Measurements from ENCODE around the gene BCL7B. TPM values are rescaled to one million over a fixed set of nuclear protein-coding genes. Genes with fewer than 3 reads are reported as not detected.
A peak's percentile ranks its signal among the peaks of the same experiment; 100 is the strongest.
"Not testable (repeated sequence)": the region's sequence is repeated elsewhere in the genome, so short reads cannot be mapped to it uniquely, and the experiment has no call there.

Gene BCL7B
- total RNA-seq, 2 donors from 2014 or later: 64.7 to 71.6 TPM

- no peak for DNase-seq
- no peaks in the 10 kb centered on the region for H3K36me3 Mint-ChIP-seq (ENCODE audit: insufficient read depth in 2 of 2)
- H3K27ac Mint-ChIP-seq: no peak overlapping the region
- H3K27me3 Mint-ChIP-seq (ENCODE audit: low read depth): no peaks in the 10 kb centered on the region
- H3K4me3 Mint-ChIP-seq: no peak overlapping the region
- H3K9me3 Mint-ChIP-seq: no peaks in the 10 kb centered on the region
- peaks cover 15% of the 10 kb centered on the region for H3K4me1 Mint-ChIP-seq (ENCODE audit: low read depth)
- no peak for ATAC-seq (replicated peaks in 1 of 2)
Observed at GRCh38 chr7:73585196-73585595, 27.7 kb upstream of the BCL7B start.

GRCh38 chr7:73582664-73583202 lies 25.2 kb upstream of the BCL7B start:
- H3K4me3 Mint-ChIP-seq: no peak overlapping the region
- H3K27ac Mint-ChIP-seq: no peak overlapping the region
- peaks cover 3 to 4% of the 10 kb centered on the region in 2 donors for H3K36me3 Mint-ChIP-seq (ENCODE audit: insufficient read depth in 2 of 2)
- peaks cover 18% of the 10 kb centered on the region for H3K4me1 Mint-ChIP-seq (ENCODE audit: low read depth)
- H3K9me3 Mint-ChIP-seq: no peaks in the 10 kb centered on the region
- DNase-seq: no peak
- no peak for ATAC-seq (replicated peaks in 1 of 2)
- no peaks in the 10 kb centered on the region for H3K27me3 Mint-ChIP-seq (ENCODE audit: low read depth)

- H3K9me3 Mint-ChIP-seq; H3K36me3 Mint-ChIP-seq (ENCODE audit: insufficient read depth in 2 of 2); H3K27ac Mint-ChIP-seq; H3K27me3 Mint-ChIP-seq (ENCODE audit: low read depth); H3K4me3 Mint-ChIP-seq; DNase-seq; ATAC-seq (replicated peaks in 1 of 2): not testable (repeated sequence)
- peaks cover 28% of the 10 kb centered on the region for H3K4me1 Mint-ChIP-seq (ENCODE audit: low read depth)
Observed at GRCh38 chr7:73581006-73581405, 23.5 kb upstream of the BCL7B start.

- H3K4me3 Mint-ChIP-seq: peak within 1 kb of the TSS; percentile 97 to 100
- no peaks in the 10 kb centered on the region for H3K9me3 Mint-ChIP-seq
- DNase-seq (peak; percentile 99), ATAC-seq (replicated peaks in 1 of 2) (peak; percentile 88 to 91)
- H3K27ac Mint-ChIP-seq: peak within 1 kb of the TSS; percentile 99
- no peaks in the 10 kb centered on the region for H3K27me3 Mint-ChIP-seq (ENCODE audit: low read depth)
- peaks cover 3 to 4% of the 10 kb centered on the region in 2 donors for H3K36me3 Mint-ChIP-seq (ENCODE audit: insufficient read depth in 2 of 2)
- H3K4me1 Mint-ChIP-seq (ENCODE audit: low read depth): peaks cover 28% of the 10 kb centered on the region
Observed at GRCh38 chr7:73578342-73579128, 21.0 kb upstream of the BCL7B start, which contains the start of gene TBL2. Gene TBL2 (minus strand): TSS chr7:73578579. CDS start chr7:73578549, 30 bp downstream.

- H3K4me3 Mint-ChIP-seq: peak overlapping the region; percentile 84 to 100
- H3K9me3 Mint-ChIP-seq: no peaks in the 10 kb centered on the region
- peak overlapping the region; percentile 64 for H3K27ac Mint-ChIP-seq
- peak in 1 of 2 donors; percentile 8 for DNase-seq
- H3K36me3 Mint-ChIP-seq (ENCODE audit: insufficient read depth in 2 of 2): peaks cover 3 to 8% of the 10 kb centered on the region in 2 donors
- no peaks in the 10 kb centered on the region for H3K27me3 Mint-ChIP-seq (ENCODE audit: low read depth)
- H3K4me1 Mint-ChIP-seq (ENCODE audit: low read depth): peaks cover 28% of the 10 kb centered on the region
- peak in 1 of 2 donors; percentile 10 for ATAC-seq (replicated peaks in 1 of 2)
Observed at GRCh38 chr7:73577627-73578341, 20.3 kb upstream of the BCL7B start.

GRCh38 chr7:73573791-73574190 lies 16.3 kb upstream of the BCL7B start:
- H3K27ac Mint-ChIP-seq: no peak overlapping the region
- H3K9me3 Mint-ChIP-seq: no peaks in the 10 kb centered on the region
- H3K4me3 Mint-ChIP-seq: no peak overlapping the region
- DNase-seq (no peak), ATAC-seq (replicated peaks in 1 of 2) (no peak)
- peaks cover 14% of the 10 kb centered on the region for H3K4me1 Mint-ChIP-seq (ENCODE audit: low read depth)
- peaks cover 14 to 22% of the 10 kb centered on the region in 2 donors for H3K36me3 Mint-ChIP-seq (ENCODE audit: insufficient read depth in 2 of 2)
- H3K27me3 Mint-ChIP-seq (ENCODE audit: low read depth): no peaks in the 10 kb centered on the region

- no peak overlapping the region for H3K4me3 Mint-ChIP-seq
- no peaks in the 10 kb centered on the region for H3K27me3 Mint-ChIP-seq (ENCODE audit: low read depth)
- ATAC-seq (replicated peaks in 1 of 2) (no peak), DNase-seq (no peak)
- peaks cover 12 to 21% of the 10 kb centered on the region in 2 donors for H3K36me3 Mint-ChIP-seq (ENCODE audit: insufficient read depth in 2 of 2)
- H3K27ac Mint-ChIP-seq: no peak overlapping the region
- H3K9me3 Mint-ChIP-seq: no peaks in the 10 kb centered on the region
- peaks cover 15% of the 10 kb centered on the region for H3K4me1 Mint-ChIP-seq (ENCODE audit: low read depth)
Observed at GRCh38 chr7:73573276-73573675, 15.8 kb upstream of the BCL7B start.

GRCh38 chr7:73572767-73573186 lies 15.3 kb upstream of the BCL7B start:
- Mint-ChIP-seq H3K27ac (no peak overlapping the region), H3K4me1 (ENCODE audit: low read depth) (peaks cover 20% of the 10 kb centered on the region), H3K27me3 (ENCODE audit: low read depth) (no peaks in the 10 kb centered on the region), H3K36me3 (ENCODE audit: insufficient read depth in 2 of 2) (peaks cover 11 to 21% of the 10 kb centered on the region in 2 donors), H3K4me3 (no peak overlapping the region), H3K9me3 (no peaks in the 10 kb centered on the region)
- DNase-seq: no peak
- ATAC-seq (replicated peaks in 1 of 2): no peak

- peaks cover 11 to 21% of the 10 kb centered on the region in 2 donors for H3K36me3 Mint-ChIP-seq (ENCODE audit: insufficient read depth in 2 of 2)
Observed at GRCh38 chr7:73570977-73571376, 13.5 kb upstream of the BCL7B start.

GRCh38 chr7:73570521-73570920 lies 13.0 kb upstream of the BCL7B start:
- Mint-ChIP-seq H3K36me3 (ENCODE audit: insufficient read depth in 2 of 2) (peaks cover 11 to 21% of the 10 kb centered on the region in 2 donors), H3K27me3 (ENCODE audit: low read depth) (no peaks in the 10 kb centered on the region), H3K4me1 (ENCODE audit: low read depth) (peaks cover 24% of the 10 kb centered on the region), H3K4me3 (no peak overlapping the region), H3K27ac (no peak overlapping the region), H3K9me3 (no peaks in the 10 kb centered on the region)
- DNase-seq (no peak), ATAC-seq (replicated peaks in 1 of 2) (no peak)

More at GRCh38 chr7:73570977-73571376, 13.5 kb upstream of the BCL7B start:
- no peaks in the 10 kb centered on the region for H3K9me3 Mint-ChIP-seq
- no peaks in the 10 kb centered on the region for H3K27me3 Mint-ChIP-seq (ENCODE audit: low read depth)
- H3K4me1 Mint-ChIP-seq (ENCODE audit: low read depth): peaks cover 20% of the 10 kb centered on the region
- H3K4me3 Mint-ChIP-seq: no peak overlapping the region
- DNase-seq (no peak), ATAC-seq (replicated peaks in 1 of 2) (no peak)
- H3K27ac Mint-ChIP-seq: no peak overlapping the region

- ATAC-seq (replicated peaks in 1 of 2): no peak
- no peaks in the 10 kb centered on the region for H3K9me3 Mint-ChIP-seq
- H3K27ac Mint-ChIP-seq: no peak overlapping the region
- peaks cover 11 to 21% of the 10 kb centered on the region in 2 donors for H3K36me3 Mint-ChIP-seq (ENCODE audit: insufficient read depth in 2 of 2)
- H3K27me3 Mint-ChIP-seq (ENCODE audit: low read depth): no peaks in the 10 kb centered on the region
- no peak for DNase-seq
- H3K4me1 Mint-ChIP-seq (ENCODE audit: low read depth): peaks cover 37% of the 10 kb centered on the region
- H3K4me3 Mint-ChIP-seq: no peak overlapping the region
Observed at GRCh38 chr7:73569042-73569608, 11.6 kb upstream of the BCL7B start.

GRCh38 chr7:73567846-73568685 lies 10.6 kb upstream of the BCL7B start:
- Mint-ChIP-seq H3K9me3 (no peaks in the 10 kb centered on the region), H3K36me3 (ENCODE audit: insufficient read depth in 2 of 2) (peaks cover 8 to 21% of the 10 kb centered on the region in 2 donors), H3K4me1 (ENCODE audit: low read depth) (peaks cover 37% of the 10 kb centered on the region), H3K27ac (no peak overlapping the region), H3K27me3 (ENCODE audit: low read depth) (no peaks in the 10 kb centered on the region), H3K4me3 (no peak overlapping the region)
- ATAC-seq (replicated peaks in 1 of 2): no peak
- DNase-seq: no peak

Data from activated T-cell treated with anti-CD3 and anti-CD28 coated beads, Interleukin-2, amount 50 U/mL, for 72 hours (primary cell).